Ovary (tissue), 9 donors: Measurements from ENCODE around the gene IGFBP7. TPM values are rescaled to one million over a fixed set of nuclear protein-coding genes. Genes with fewer than 3 reads are reported as not detected.
A peak's percentile ranks its signal among the peaks of the same experiment; 100 is the strongest.

Experiments
- DNase-seq, 5 donors: peaks; one replicate each; pipeline ENCODE4 v3.0.0-alpha.2; 2019 to 2020
- H3K27ac ChIP-seq, 2 donors: fragments of 200-600 bp; one replicate each; pipeline versions ENCODE4 v1.5.1 to v1.8.0; 2019 to 2022
- H3K27me3 ChIP-seq: fragments of 200-600 bp; one replicate; pipeline ENCODE4 v1.8.0; 2022
- H3K36me3 ChIP-seq: fragments of 200-600 bp; sonication (generic); one replicate; pipeline ENCODE4 v1.5.1; 2019
- H3K4me1 ChIP-seq: one replicate; pipeline ENCODE4 v1.8.1; 2013; ENCODE audit warnings: mild to moderate bottlenecking, moderate library complexity; ENCODE audit not compliant: insufficient read depth
- H3K4me3 ChIP-seq: fragments of 200-600 bp; sonication (generic); one replicate; pipeline ENCODE4 v1.5.1; 2017
- H3K9me3 ChIP-seq, 2 donors: fragments of 200-600 bp in 1 of 2; sonication (generic) in 1 of 2; one replicate each; pipeline versions ENCODE4 v1.5.1 to v1.8.1; 2013 to 2019; ENCODE audit warnings: mild to moderate bottlenecking in 1 of 2, moderate library complexity in 1 of 2
- CTCF ChIP-seq, 3 donors: fragments of 450-650 bp in 2 of 3; fragments of 200-600 bp in 1 of 3; IDR thresholded peaks; one replicate each; pipeline versions ENCODE4 v1.5.1 to v1.8.0; 2016 to 2022; ENCODE audit warnings: antibody characterized with exemption in 3 of 3, mild to moderate bottlenecking in 1 of 3
- EP300 ChIP-seq: sonication (generic); formaldehyde crosslinking; IDR thresholded peaks from one replicate; pipeline ENCODE4 v1.6.1; 2017; ENCODE audit warnings: antibody characterized with exemption
- POLR2A ChIP-seq: fragments of 450-650 bp; IDR thresholded peaks from one replicate; pipeline ENCODE4 v1.6.1; 2017; ENCODE audit warnings: antibody characterized with exemption, mild to moderate bottlenecking, moderate library complexity
- WGBS, 3 donors: extraction: QIAGEN DNeasy Blood & Tissue Kit in 1 of 3; methylation state at CpG; one replicate each; pipeline versions ENCODE4 v1.1.5 to v1.1.7; 2013 to 2017; 5-methylcytosine and 5-hydroxymethylcytosine counted together
- intact Hi-C, 4 donors: fragments of 100-400 bp; cut with DNase I; formaldehyde crosslinking; loops; one replicate each; pipeline versions ENCODE4 v1.11.0 to v1.15.1; 2022 to 2023
- polyA plus RNA-seq, 2 donors: library from polyadenylated mRNA; stranded (reverse); fragments of 200-250 nt in 1 of 2; fragments of 350-450 nt in 1 of 2; fragmentation: Illumina TruSeq in 1 of 2; extraction: RNeasy Lipid Tissue Mini Kit (QIAGEN cat#74804) in 1 of 2; gene quantifications; one replicate each; pipeline ENCODE4 v1.2.3, GENCODE V29; 2013 to 2014
- total RNA-seq, 7 donors: library from RNA; depleted of rRNA in 2 of 7; stranded (reverse); fragments of >200 nt in 2 of 7; fragmentation: NEBNext Ultra II Directional in 3 of 7; extraction: Animal tissue kit (Norgen Biotek cat#: 25700) in 3 of 7; gene quantifications; one replicate each; pipeline versions ENCODE4 v1.1.0 to v1.2.4, GENCODE V29; 2016 to 2023
- donor health status: DM: no; HTN: no; CAD: no; lungs with moderate emphysema.
- donor health status: DM: no; HTN: no; CAD: no.
- donor health status: Bipolar disorder and iron deficiency.
- donor health status: DM: yes; HTN: yes; CAD: no.
- donor health status: DM: no; HTN: no; CAD: no.
- donor health status: DM: yes; HTN: yes; CAD: no.

The IGFBP7 gene
- total and polyA plus RNA-seq, 9 donors = 96.8 to 4,468 (median 359) TPM

- TF ChIP-seq EP300 (no peak), POLR2A (no peak), CTCF (IDR thresholded peaks at IDR 0.05) (no peak)
- H3K4me1 ChIP-seq = no peaks in the 10 kb centered on the region
- H3K36me3 ChIP-seq = no peaks in the 10 kb centered on the region
- no peaks in the 10 kb centered on the region for H3K9me3 ChIP-seq
- intact Hi-C loops = loop anchor here in 2 of 4 donors (10.0 kb wide), 1 partner anchor 71 kb away; no protein-coding TSS in a partner anchor
- no peak overlapping the region for H3K27ac ChIP-seq
- DNase-seq = no peak
- no peak overlapping the region for H3K4me3 ChIP-seq
- H3K27me3 ChIP-seq = no peaks in the 10 kb centered on the region
- 82 to 86% (median 83%) methylated on average over 3 of the region's 3 CpGs for WGBS, 3 donors
Observed at GRCh38 chr4:57116245-57116644, 6.1 kb upstream of the IGFBP7 start.

GRCh38 chr4:57114973-57115372 lies 4.8 kb upstream of the IGFBP7 start:
- Histone ChIP-seq H3K9me3 (no peaks in the 10 kb centered on the region), H3K4me3 (no peak overlapping the region), H3K36me3 (no peaks in the 10 kb centered on the region), H3K4me1 (no peaks in the 10 kb centered on the region), H3K27ac (no peak overlapping the region), H3K27me3 (no peaks in the 10 kb centered on the region)
- intact Hi-C loops = loop anchor here (5.0 to 10.0 kb wide), 2 partner anchors 70 to 73 kb away; no protein-coding TSS in a partner anchor
- TF ChIP-seq EP300 = no peak
- no peak for TF ChIP-seq CTCF (IDR thresholded peaks at IDR 0.05)
- no peak for TF ChIP-seq POLR2A
- no peak for DNase-seq

- Histone ChIP-seq H3K27ac (no peak overlapping the region), H3K4me3 (no peak overlapping the region), H3K9me3 (no peaks in the 10 kb centered on the region), H3K27me3 (no peaks in the 10 kb centered on the region), H3K36me3 (no peaks in the 10 kb centered on the region), H3K4me1 (no peaks in the 10 kb centered on the region)
- intact Hi-C loops = loop anchor here (5.0 to 10.0 kb wide), 2 partner anchors 69 to 72 kb away; no protein-coding TSS in a partner anchor
- DNase-seq = no peak
- TF ChIP-seq EP300 = no peak
- 71 to 74% (median 74%) methylated on average over 6 of the region's 6 CpGs for WGBS, 3 donors
Observed at GRCh38 chr4:57113870-57114269, 3.7 kb upstream of the IGFBP7 start.

- no peaks in the 10 kb centered on the region for H3K27me3 ChIP-seq
- no peaks in the 10 kb centered on the region for H3K9me3 ChIP-seq
- TF ChIP-seq EP300 (no peak), POLR2A (peak; percentile 6), CTCF (IDR thresholded peaks at IDR 0.05) (no peak)
- no peaks in the 10 kb centered on the region for H3K36me3 ChIP-seq
- WGBS, 3 donors = 1 to 2% (median 1%) methylated on average over 25 of the region's 25 CpGs
- intact Hi-C loops = loop anchor here (5.0 to 10.0 kb wide), 2 partner anchors 66 to 69 kb away; no protein-coding TSS in a partner anchor
- DNase-seq = peak; percentile 41 to 62 (median 59)
- peak overlapping the region; percentile 68 for H3K4me3 ChIP-seq
- peak overlapping the region; percentile 90 to 94 for H3K27ac ChIP-seq
- peaks cover 1% of the 10 kb centered on the region for H3K4me1 ChIP-seq
Observed at GRCh38 chr4:57110640-57111511, 691 bp upstream of the IGFBP7 start.

- DNase-seq = peak in 1 of 5 donors; percentile 25
- intact Hi-C loops = loop anchor here in 1 of 4 donors (5.0 kb wide), 1 partner anchor 47 kb away; no protein-coding TSS in a partner anchor
- WGBS, 3 donors = 1 to 3% (median 2%) methylated on average over 27 of the region's 27 CpGs
- Histone ChIP-seq H3K4me1 (peaks cover 3% of the 10 kb centered on the region), H3K9me3 (no peaks in the 10 kb centered on the region), H3K27ac (peak overlapping the region; percentile 90 to 94), H3K27me3 (no peaks in the 10 kb centered on the region), H3K4me3 (peak overlapping the region; percentile 68), H3K36me3 (no peaks in the 10 kb centered on the region)
- TF ChIP-seq CTCF (IDR thresholded peaks at IDR 0.05) (no peak), POLR2A (no peak), EP300 (no peak)
Observed at GRCh38 chr4:57109411-57109846, 756 bp downstream of the IGFBP7 start.
